ENCODE measurements around the gene COG5. TPM values are rescaled to one million over a fixed set of nuclear protein-coding genes. Genes with fewer than 3 reads are reported as not detected.

The COG5 gene
- total RNA-seq, 2 experiments from 2014 or later: 40.9 to 60.2 TPM

GRCh38 chr7:107499731-107500130 lies 64.0 kb downstream of the COG5 start:
- TF ChIP-seq CTCF (conservative IDR thresholded peaks at IDR 0.05; ENCODE audit: low read length) (no peak), EZH2phosphoT487 (IDR thresholded peaks at IDR 0.05; ENCODE audit: borderline replicate concordance, low read depth, low read length) (no peak)
- intact Hi-C loops (cut with micrococcal nuclease; ENCODE audit: unreplicated experiment): no loop called here
- POLR2A ChIA-PET: interaction anchor here (0.6 kb wide), 1 partner anchor 131 kb away, joined by 3 read pairs; no protein-coding TSS in a partner anchor

GRCh38 chr7:107495516-107495915 lies 68.2 kb downstream of the COG5 start:
- ChIA-PET POLR2A (interaction anchor here (0.7 kb wide), 3 partner anchors 14 to 684 kb away, joined by 3 to 5 read pairs (median 3); no protein-coding TSS in a partner anchor), CTCF (ENCODE audit: unreplicated experiment) (no interaction called here)

More at GRCh38 chr7:107499731-107500130, 64.0 kb downstream of the COG5 start:
- Histone ChIP-seq H3K36me3 (ENCODE audit: insufficient read depth, low read length) (no peaks in the 10 kb centered on the region), H3K4me3 (ENCODE audit: low read depth, low read length, poor library complexity, severe bottlenecking) (no peak overlapping the region), H3K9me2 (ENCODE audit: insufficient read depth, low read length) (no peaks in the 10 kb centered on the region), H3K4me2 (ENCODE audit: low read length) (no peak overlapping the region), H2AFZ (ENCODE audit: low read length) (no peak overlapping the region), H3K79me2 (ENCODE audit: insufficient read depth, low read depth, low read length) (0 out of 2 replicates have a peak, but pooled peaks cover 9% of the 10 kb centered on the region), H3K27ac (ENCODE audit: low read depth, low read length, poor library complexity, severe bottlenecking) (no peak overlapping the region), H3K9me3 (ENCODE audit: low read length) (no peaks in the 10 kb centered on the region), H3K4me1 (ENCODE audit: insufficient read depth, low read length, poor library complexity, severe bottlenecking) (no peaks in the 10 kb centered on the region), H4K20me1 (ENCODE audit: insufficient read depth, low read length) (no peaks in the 10 kb centered on the region)
- DNase-seq (ENCODE audit: low spot score): no peak
- CTCF ChIA-PET (ENCODE audit: unreplicated experiment): no interaction called here
- no TSS peak for BruUV-seq (replicated peaks)

More at GRCh38 chr7:107495516-107495915, 68.2 kb downstream of the COG5 start:
- Histone ChIP-seq H3K4me3 (ENCODE audit: low read depth, low read length, poor library complexity, severe bottlenecking) (no peak overlapping the region), H3K4me2 (ENCODE audit: low read length) (no peak overlapping the region), H3K9me2 (ENCODE audit: insufficient read depth, low read length) (no peaks in the 10 kb centered on the region), H3K36me3 (ENCODE audit: insufficient read depth, low read length) (no peaks in the 10 kb centered on the region), H4K20me1 (ENCODE audit: insufficient read depth, low read length) (no peaks in the 10 kb centered on the region), H3K4me1 (ENCODE audit: insufficient read depth, low read length, poor library complexity, severe bottlenecking) (no peaks in the 10 kb centered on the region), H3K27ac (ENCODE audit: low read depth, low read length, poor library complexity, severe bottlenecking) (no peak overlapping the region), H2AFZ (ENCODE audit: low read length) (no peak overlapping the region), H3K79me2 (ENCODE audit: insufficient read depth, low read depth, low read length) (0 out of 2 replicates have a peak, but pooled peaks cover 9% of the 10 kb centered on the region), H3K9me3 (ENCODE audit: low read length) (no peaks in the 10 kb centered on the region)
- no TSS peak for BruUV-seq (replicated peaks)
- TF ChIP-seq CTCF (conservative IDR thresholded peaks at IDR 0.05; ENCODE audit: low read length): no peak
- no peak for TF ChIP-seq EZH2phosphoT487 (IDR thresholded peaks at IDR 0.05; ENCODE audit: borderline replicate concordance, low read depth, low read length)
- intact Hi-C loops (cut with micrococcal nuclease; ENCODE audit: unreplicated experiment): no loop called here
- no peak for DNase-seq (ENCODE audit: low spot score)

All from OCI-LY7 (cell line).